ENCODE data around the gene GTF2H1. TPM values are rescaled to one million over a fixed set of nuclear protein-coding genes. Genes with fewer than 3 reads are reported as not detected.

The GTF2H1 gene
- polyA plus RNA-seq, 1 of the 3 experiments (the other 2 are of a cell fraction), result 31.2 TPM

- H3K36me3 ChIP-seq (replicated peaks in 1 of 2; ENCODE audit: control insufficient read depth in 1 of 2, insufficient read depth in 2 of 2, low read length in 1 of 2), result peaks cover 14 to 18% of the 10 kb centered on the region in 2 experiments
- POLR2A ChIA-PET, result no interaction called here
- H3K27me3 ChIP-seq (ENCODE audit: insufficient read depth), result no peaks in the 10 kb centered on the region
- WGBS (ENCODE audit: low lambda C conversion rate), result 94% methylated on average over 4 of the region's 4 CpGs
- H3K9ac ChIP-seq, result no peak overlapping the region
- H3K4me2 ChIP-seq, result no peak overlapping the region
- peaks cover 23% of the 10 kb centered on the region for H4K20me1 ChIP-seq (ENCODE audit: insufficient read depth)
- CTCF ChIA-PET, result interaction anchor here (1.4 kb wide), 1 partner anchor 9 kb away, joined by 3 read pairs; no protein-coding TSS in a partner anchor
- peaks cover 12% of the 10 kb centered on the region in 2 experiments; a peak in 3 of 4 replicates for H3K4me1 ChIP-seq (ENCODE audit: control insufficient read depth in 1 of 2, insufficient read depth in 2 of 2, low read depth in 1 of 2, low read length in 1 of 2)
- no peak overlapping the region for H3K4me3 ChIP-seq (ENCODE audit: low read depth in 2 of 2, low read length in 1 of 2)
- H3K9me2 ChIP-seq, result no peaks in the 10 kb centered on the region
- H2AFZ ChIP-seq (ENCODE audit: low read depth), result no peak overlapping the region
- H3K79me2 ChIP-seq (ENCODE audit: insufficient read depth), result peaks cover 36% of the 10 kb centered on the region
- no peaks in the 10 kb centered on the region for H3K9me3 ChIP-seq
- H3F3A ChIP-seq (replicated peaks; ENCODE audit: insufficient read depth), result peaks cover 30% of the 10 kb centered on the region
- H3K27ac ChIP-seq (ENCODE audit: low read depth in 2 of 2, low read length in 1 of 2), result no peak overlapping the region
- TF ChIP-seq, protein P1, sequence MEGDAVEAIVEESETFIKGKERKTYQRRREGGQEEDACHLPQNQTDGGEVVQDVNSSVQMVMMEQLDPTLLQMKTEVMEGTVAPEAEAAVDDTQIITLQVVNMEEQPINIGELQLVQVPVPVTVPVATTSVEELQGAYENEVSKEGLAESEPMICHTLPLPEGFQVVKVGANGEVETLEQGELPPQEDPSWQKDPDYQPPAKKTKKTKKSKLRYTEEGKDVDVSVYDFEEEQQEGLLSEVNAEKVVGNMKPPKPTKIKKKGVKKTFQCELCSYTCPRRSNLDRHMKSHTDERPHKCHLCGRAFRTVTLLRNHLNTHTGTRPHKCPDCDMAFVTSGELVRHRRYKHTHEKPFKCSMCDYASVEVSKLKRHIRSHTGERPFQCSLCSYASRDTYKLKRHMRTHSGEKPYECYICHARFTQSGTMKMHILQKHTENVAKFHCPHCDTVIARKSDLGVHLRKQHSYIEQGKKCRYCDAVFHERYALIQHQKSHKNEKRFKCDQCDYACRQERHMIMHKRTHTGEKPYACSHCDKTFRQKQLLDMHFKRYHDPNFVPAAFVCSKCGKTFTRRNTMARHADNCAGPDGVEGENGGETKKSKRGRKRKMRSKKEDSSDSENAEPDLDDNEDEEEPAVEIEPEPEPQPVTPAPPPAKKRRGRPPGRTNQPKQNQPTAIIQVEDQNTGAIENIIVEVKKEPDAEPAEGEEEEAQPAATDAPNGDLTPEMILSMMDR (IDR thresholded peaks at IDR 0.05), result no peak
- TF ChIP-seq YY1 (IDR thresholded peaks at IDR 0.05; ENCODE audit: low read depth) (no peak), NFIC (IDR thresholded peaks at IDR 0.05; ENCODE audit: borderline replicate concordance) (no peak), MXI1 (IDR thresholded peaks at IDR 0.05; ENCODE audit: low read depth, low read length) (no peak), TAF1 (IDR thresholded peaks at IDR 0.05; ENCODE audit: borderline replicate concordance, low read depth, low read length) (no peak), RXRA (IDR thresholded peaks at IDR 0.05; ENCODE audit: borderline replicate concordance, low read depth) (no peak)
- TF ChIP-seq, protein P2, sequence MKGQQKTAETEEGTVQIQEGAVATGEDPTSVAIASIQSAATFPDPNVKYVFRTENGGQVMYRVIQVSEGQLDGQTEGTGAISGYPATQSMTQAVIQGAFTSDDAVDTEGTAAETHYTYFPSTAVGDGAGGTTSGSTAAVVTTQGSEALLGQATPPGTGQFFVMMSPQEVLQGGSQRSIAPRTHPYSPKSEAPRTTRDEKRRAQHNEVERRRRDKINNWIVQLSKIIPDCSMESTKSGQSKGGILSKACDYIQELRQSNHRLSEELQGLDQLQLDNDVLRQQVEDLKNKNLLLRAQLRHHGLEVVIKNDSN (IDR thresholded peaks at IDR 0.05; ENCODE audit: borderline replicate concordance, low read depth), result no peak
- DNase-seq, result no peak
Measured at GRCh38 chr11:18392434-18393321, 70.3 kb downstream of the GTF2H1 start.

DNA sequence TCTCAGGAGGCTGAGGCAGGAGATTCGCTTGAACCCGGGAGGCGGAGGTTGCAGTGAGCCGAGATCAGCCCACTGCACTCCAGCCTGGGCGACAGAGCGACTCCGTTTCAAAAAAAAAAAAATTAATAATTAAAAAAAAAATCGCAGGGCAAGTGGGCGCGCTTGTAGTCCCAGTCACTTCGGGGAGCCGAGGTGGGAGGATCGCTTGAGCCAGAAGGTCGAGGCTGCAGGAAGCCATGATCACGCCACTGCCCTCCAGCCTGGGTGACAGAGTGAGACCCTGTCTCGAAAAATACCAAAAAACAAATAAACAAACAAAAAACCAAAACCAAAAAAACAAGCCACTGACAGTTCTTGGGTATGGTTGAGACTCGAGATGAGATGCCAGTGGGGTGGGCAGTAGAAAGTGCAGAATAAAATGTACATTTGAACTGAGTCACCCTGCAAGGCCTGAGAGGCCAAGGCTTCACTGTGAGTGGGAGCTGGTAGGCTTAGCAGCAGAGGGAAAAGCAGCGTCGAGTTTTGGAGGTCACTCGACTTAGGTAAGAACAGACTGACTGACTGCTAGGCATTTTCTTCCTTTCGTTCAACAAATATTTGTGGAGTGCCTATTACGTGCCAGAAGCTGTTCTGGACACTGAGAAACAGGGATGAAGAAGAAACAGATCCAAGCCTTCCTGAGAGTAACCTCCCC, 71.4 kb downstream of the GTF2H1 start:
- H4K20me1 ChIP-seq (ENCODE audit: insufficient read depth), result peaks cover 32% of the 10 kb centered on the region

More for the DNA sequence above, 71.4 kb downstream of the GTF2H1 start:
- ChIA-PET POLR2A (interaction anchor here (1.2 to 4.0 kb wide), 8 partner anchors 8 to 312 kb away, joined by 3 to 45 read pairs (median 8); partner anchors contain the start of genes GTF2H1 and HPS5), CTCF (interaction anchor here (1.4 kb wide), 1 partner anchor 10 kb away, joined by 3 read pairs; no protein-coding TSS in a partner anchor)
- H3K9me3 ChIP-seq, result no peaks in the 10 kb centered on the region
- H3K27ac ChIP-seq (ENCODE audit: low read depth in 2 of 2, low read length in 1 of 2), result peak overlapping the region; percentile 83 to 89
- peaks cover 12% of the 10 kb centered on the region in 2 experiments; a peak in 3 of 4 replicates for H3K4me1 ChIP-seq (ENCODE audit: control insufficient read depth in 1 of 2, insufficient read depth in 2 of 2, low read depth in 1 of 2, low read length in 1 of 2)
- peak overlapping the region; percentile 99 for H3K9ac ChIP-seq
- H3K4me2 ChIP-seq, result peak overlapping the region; percentile 97
- H3F3A ChIP-seq (replicated peaks; ENCODE audit: insufficient read depth), result peaks cover 37% of the 10 kb centered on the region
- TF ChIP-seq, protein P3, sequence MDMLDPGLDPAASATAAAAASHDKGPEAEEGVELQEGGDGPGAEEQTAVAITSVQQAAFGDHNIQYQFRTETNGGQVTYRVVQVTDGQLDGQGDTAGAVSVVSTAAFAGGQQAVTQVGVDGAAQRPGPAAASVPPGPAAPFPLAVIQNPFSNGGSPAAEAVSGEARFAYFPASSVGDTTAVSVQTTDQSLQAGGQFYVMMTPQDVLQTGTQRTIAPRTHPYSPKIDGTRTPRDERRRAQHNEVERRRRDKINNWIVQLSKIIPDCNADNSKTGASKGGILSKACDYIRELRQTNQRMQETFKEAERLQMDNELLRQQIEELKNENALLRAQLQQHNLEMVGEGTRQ (IDR thresholded peaks at IDR 0.05; ENCODE audit: borderline replicate concordance, low read depth, low read length), result no peak
- TF ChIP-seq, protein P4, sequence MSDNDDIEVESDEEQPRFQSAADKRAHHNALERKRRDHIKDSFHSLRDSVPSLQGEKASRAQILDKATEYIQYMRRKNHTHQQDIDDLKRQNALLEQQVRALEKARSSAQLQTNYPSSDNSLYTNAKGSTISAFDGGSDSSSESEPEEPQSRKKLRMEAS (IDR thresholded peaks at IDR 0.05; ENCODE audit: low read depth), result no peak
- no peak for TF ChIP-seq JUND (IDR thresholded peaks at IDR 0.05)
- TF ChIP-seq, protein P5, sequence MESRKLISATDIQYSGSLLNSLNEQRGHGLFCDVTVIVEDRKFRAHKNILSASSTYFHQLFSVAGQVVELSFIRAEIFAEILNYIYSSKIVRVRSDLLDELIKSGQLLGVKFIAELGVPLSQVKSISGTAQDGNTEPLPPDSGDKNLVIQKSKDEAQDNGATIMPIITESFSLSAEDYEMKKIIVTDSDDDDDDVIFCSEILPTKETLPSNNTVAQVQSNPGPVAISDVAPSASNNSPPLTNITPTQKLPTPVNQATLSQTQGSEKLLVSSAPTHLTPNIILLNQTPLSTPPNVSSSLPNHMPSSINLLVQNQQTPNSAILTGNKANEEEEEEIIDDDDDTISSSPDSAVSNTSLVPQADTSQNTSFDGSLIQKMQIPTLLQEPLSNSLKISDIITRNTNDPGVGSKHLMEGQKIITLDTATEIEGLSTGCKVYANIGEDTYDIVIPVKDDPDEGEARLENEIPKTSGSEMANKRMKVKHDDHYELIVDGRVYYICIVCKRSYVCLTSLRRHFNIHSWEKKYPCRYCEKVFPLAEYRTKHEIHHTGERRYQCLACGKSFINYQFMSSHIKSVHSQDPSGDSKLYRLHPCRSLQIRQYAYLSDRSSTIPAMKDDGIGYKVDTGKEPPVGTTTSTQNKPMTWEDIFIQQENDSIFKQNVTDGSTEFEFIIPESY (IDR thresholded peaks at IDR 0.05; ENCODE audit: borderline replicate concordance, low read depth), result no peak
- TF ChIP-seq YY1 (IDR thresholded peaks at IDR 0.05; ENCODE audit: low read depth), result no peak
- no peak for TF ChIP-seq NFIC (IDR thresholded peaks at IDR 0.05; ENCODE audit: borderline replicate concordance)
- no peaks in the 10 kb centered on the region for H3K9me2 ChIP-seq
- DNase-seq, result no peak
- peak overlapping the region; percentile 79 for H2AFZ ChIP-seq (ENCODE audit: low read depth)
- H3K79me2 ChIP-seq (ENCODE audit: insufficient read depth), result peaks cover 47% of the 10 kb centered on the region
- peak overlapping the region; percentile 84 to 98 for H3K4me3 ChIP-seq (ENCODE audit: low read depth in 2 of 2, low read length in 1 of 2)
- 84% methylated on average over 22 of the region's 22 CpGs for WGBS (ENCODE audit: low lambda C conversion rate)
- no peaks in the 10 kb centered on the region for H3K27me3 ChIP-seq (ENCODE audit: insufficient read depth)
- H3K36me3 ChIP-seq (replicated peaks in 1 of 2; ENCODE audit: control insufficient read depth in 1 of 2, insufficient read depth in 2 of 2, low read length in 1 of 2), result peaks cover 19 to 28% of the 10 kb centered on the region in 2 experiments

Data from SK-N-SH (cell line).